Activated naive CD4-positive, alpha-beta T cell treated with Interleukin-2 at 50 U/mL for 16 hours (primary cell): Measurements from ENCODE around the gene FAHD2A.
"Not testable (repeated sequence)": the region's sequence is repeated elsewhere in the genome, so short reads cannot be mapped to it uniquely, and the experiment has no call there.

Source experiments
- DNase-seq: peaks from one replicate; pipeline ENCODE4 v3.0.0-alpha.2; 2020

FAHD2A gene, protein sequence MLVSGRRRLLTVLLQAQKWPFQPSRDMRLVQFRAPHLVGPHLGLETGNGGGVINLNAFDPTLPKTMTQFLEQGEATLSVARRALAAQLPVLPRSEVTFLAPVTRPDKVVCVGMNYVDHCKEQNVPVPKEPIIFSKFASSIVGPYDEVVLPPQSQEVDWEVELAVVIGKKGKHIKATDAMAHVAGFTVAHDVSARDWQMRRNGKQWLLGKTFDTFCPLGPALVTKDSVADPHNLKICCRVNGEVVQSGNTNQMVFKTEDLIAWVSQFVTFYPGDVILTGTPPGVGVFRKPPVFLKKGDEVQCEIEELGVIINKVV

DNA sequence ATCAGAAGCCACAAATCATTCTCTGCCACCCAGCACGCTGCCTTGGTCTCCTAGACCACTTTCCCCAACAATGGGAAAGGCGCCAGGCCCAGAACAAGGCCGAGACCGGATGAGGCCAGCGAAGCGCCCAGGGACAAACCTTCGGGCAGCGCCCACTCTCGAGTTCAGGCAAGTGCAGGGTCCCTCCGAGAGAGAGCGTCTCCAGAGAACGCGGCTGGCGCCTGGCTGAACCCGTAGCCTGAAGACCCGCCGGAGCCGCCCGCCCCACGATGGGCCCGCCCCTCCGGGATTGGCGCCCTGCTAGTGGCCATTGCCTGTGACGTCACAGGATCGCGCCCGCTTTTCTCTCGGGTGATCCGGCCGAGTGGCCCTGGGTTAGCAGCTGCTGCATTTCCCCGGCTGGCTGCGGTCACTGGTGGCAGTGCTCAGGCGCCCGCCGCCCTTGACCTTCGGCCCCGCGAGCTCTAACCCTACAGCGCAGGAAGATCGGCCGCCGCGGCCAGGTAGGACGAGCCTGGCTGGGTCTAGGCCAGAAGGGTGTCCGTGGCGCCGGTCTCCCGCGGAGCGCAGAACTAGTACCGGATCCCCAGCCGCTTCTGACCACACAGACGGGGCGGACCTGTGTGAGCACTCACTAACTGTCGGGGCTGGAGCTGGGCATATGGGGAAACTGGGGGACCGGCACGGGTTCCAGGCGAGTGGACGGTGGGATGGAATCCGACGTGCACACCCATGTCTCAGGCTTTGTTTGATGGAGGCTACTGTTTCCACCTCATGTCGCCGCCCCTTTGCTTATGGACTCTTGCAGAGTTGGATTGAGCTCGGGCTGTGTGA lies at the start of gene FAHD2A:
FAHD2A (plus strand) TSS at position 339 of the 834 bp plus-strand sequence. CDS start 2,851 bp downstream, outside the sequence.
- DNase-seq = peak; percentile 94

DNA sequence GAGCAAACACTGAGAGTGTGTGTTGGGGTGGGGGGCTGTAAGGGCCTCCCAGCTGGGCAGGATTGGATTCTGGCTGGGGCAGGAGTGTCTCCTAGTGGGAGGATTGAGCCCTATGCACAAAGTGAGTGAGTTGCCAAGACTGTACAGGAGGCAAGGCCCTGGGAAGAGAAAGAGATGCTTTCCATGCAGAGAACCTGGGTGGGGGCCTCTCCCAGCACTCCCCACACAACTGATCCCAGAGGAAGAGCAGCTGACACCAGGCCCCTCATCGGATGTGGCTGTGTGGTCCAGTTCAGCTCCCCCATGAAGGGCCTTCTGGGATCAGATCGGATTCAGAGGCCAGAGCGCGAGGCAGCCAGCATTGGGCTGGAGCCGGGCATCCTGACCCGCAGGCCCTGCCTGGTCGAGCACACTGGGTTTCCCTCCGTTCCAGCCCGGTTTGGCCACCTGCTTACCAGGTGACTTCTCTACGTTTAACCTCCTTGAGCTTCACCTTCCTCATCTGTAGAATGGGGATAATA lies 49.4 kb upstream of the FAHD2A start:
- DNase-seq = no peak

DNA sequence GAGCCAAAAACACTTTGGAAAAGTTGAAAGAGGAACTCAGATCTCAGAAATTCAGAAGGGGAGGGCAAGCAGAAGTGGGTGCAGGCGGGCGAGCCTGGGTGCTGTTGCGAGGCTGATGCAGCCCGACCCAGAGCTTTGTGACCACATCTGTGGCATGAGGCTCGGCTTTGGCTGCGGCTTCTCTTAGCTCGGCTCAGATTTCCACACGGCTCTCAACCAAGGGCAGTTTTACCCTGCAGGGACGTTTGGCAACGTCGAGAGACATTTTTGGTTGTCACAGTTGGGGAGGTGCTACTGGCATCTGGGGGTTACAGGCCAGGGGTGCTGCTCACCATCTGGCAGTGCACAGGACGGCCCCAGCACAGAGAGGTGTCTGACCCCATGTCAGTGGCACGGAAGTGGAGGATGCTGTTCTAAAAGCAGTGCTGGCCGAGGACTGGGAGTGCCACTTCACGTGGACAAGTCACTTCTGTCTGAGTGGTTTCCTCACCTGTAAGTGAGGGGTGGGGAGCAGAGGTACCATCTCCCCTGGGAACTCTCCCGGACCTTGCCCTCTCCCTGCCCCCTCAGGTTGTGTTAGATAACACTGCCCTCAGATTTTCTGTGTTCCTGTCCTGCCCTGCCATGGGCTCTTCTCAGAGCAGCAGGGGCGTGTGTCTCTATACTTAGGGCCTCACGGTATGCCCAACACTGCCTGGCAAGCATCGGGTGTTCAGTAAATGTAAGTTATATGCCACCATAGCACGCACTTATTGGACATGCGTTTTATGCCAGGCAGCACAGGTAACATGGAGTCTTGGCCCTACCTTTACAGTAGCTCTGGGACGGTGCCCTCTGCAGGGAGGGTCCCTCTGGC lies 48.7 kb upstream of the FAHD2A start:
- DNase-seq = no peak

DNA sequence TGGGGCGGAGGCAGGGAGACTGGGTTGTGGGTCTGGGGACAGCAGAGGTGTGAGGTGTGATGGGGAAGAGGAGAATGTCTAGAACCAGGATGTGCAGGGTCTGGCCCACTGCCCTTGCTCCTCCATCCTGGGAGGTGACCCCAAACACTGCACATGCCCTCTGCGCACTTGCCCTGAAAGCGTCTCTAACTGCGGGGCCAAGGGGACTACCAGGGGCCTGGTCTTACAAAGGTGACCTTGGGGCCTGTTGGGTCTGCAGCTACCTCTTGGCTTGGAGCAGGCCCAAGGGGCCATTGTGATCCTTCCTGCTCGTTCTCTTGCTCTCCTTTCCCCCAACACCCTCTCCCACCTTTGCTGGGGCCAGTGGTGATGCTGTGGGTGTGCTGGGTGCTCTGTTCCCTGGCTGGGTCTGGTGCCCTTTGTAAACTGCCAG lies 48.0 kb upstream of the FAHD2A start:
- no peak for DNase-seq

DNA sequence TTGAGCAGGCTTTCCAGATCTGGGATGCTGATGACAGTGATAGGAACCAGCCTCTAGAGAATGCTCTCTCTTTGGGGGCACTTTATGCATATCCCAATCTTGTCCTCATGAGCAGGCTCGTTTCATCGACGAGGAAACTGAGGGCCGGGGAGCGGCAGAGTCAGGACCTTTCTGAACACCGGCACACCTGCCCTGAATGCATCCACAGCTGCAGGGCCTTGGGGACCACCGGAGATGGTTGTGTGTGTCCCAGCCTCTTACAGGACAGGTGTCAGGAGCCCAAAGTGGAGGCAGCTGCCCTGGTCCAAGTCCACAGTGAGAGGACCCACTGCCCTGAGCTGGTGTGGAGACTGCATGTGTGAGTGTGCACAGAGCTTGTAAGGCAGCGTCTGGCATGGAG lies 47.6 kb upstream of the FAHD2A start:
- no peak for DNase-seq

DNA sequence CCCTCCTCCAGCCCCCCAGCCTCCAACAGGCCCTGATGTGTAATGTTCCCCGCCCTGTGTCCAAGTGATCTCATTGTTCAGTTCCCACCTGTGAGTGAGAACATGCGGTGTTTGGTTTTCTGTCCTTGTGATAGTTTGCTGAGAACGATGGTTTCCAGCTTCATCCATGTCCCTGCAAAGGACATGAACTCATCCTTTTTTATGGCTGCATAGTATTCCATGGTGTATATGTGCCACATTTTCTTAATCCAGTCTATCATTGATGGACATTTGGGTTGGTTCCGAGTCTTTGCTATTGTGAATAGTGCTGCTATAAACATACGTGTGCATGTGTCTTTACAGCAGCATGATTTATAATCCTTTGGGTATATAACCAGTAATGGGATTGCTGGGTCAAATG lies 47.0 kb upstream of the FAHD2A start:
- DNase-seq = not testable (repeated sequence)

DNA sequence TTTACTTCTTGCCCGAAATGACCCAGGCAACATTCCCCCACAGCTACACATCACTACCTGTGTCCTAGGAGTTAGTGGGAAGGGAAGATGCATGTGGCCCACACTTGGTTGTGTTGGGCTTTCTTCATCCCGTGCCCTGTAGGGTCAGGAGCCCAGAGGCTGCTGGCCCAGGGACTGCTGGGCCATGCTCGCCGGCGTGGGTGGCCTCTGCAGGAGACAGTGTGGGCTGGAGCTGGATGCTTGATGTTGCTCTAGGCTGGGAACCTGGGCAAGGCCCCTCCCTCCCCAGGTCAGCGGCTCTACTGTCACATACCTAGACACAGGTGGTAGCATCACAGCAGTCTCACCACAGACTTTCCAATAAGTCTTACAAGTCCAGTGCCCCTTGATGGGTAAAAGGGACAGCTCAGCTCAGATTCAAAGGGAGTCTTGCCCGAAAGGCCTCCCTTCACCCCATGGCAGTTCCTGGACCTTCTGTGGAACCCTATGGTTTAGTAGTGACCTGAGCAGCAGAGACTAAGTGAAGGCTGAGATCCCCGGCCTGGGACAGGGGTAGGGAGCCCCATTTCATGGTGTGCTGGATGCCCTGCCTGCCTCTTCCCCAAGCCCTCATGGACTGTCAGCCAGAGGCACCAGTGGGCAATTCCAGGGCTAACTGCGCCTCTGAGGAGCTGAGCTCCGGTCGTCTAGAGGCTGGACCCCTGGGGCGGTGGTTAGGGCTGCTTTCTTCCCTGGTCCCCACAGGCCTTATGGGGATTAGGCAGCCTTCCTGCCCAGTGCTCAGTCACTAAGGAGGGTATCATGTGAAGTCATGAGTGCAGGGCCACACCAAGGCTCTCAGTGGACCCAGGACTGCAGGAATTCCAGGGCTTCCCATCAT lies 45.4 kb upstream of the FAHD2A start:
- DNase-seq = no peak

DNA sequence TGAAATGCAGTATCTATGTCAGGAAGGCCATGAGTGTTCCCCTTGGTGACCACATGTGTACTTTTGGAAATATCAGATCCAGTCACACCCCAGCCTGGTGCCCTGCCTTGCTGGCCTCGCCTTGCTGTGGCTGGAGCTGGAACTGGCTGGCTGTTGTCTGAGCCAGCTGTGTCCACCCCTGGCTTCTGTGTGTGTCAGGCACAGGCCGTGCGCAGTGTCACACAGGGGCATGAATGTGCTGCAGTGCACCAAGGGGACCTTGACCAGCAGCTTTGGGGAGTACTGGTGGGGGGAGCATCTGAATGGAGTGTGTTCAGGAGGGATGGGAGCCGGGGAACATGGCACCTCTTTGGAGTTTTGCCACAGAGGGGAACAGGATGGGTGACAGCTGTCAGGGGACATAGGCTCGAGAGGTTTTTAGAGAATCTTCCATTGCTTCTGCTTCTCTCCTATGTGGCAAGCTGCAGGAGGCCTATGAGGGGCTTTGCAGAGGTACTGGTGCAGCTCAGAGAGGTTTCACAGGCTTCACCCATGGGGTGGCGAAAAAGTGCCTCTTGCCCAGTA lies 44.7 kb upstream of the FAHD2A start:
- DNase-seq = no peak

DNA sequence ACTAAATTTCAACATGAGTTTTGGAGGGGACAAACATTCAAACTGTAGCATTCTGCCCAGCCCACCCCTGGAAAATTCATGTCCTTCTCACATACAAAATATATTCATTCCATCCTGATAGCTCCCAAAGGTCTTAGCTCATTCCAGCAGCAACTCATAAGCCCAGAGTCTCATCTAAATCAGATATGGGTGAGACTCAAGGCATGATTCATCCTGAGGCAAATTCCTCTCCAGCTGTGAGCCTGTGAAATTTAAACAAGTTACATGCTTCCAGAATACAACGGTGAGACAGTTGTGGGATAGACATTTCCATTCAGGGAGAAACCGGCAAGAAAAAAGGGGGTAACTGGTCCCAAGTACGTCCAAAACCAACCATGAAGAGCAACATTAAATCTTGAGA lies 43.5 kb upstream of the FAHD2A start:
- no peak for DNase-seq

DNA sequence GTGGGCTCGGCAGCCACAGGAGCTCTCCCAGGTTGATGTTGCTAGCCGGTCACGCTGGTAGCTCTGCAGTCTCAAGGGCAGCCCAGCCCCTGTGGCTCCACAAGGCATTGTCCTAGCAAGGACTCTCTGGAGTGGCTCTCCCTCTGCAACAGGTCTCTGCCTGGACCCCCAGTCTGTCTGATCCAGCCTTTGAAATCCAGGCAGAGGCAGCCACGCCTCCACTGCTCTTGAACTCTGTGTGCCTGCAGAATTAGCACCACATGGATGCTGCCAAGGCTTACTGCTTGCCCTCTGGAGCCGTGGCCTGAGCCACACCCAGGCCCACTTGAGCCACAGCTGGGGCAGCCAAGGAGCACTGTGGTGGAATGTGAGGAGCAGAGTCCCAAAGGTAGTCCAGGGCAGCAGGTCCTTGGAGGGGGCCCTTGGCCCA lies 43.0 kb upstream of the FAHD2A start:
- DNase-seq = no peak

DNA sequence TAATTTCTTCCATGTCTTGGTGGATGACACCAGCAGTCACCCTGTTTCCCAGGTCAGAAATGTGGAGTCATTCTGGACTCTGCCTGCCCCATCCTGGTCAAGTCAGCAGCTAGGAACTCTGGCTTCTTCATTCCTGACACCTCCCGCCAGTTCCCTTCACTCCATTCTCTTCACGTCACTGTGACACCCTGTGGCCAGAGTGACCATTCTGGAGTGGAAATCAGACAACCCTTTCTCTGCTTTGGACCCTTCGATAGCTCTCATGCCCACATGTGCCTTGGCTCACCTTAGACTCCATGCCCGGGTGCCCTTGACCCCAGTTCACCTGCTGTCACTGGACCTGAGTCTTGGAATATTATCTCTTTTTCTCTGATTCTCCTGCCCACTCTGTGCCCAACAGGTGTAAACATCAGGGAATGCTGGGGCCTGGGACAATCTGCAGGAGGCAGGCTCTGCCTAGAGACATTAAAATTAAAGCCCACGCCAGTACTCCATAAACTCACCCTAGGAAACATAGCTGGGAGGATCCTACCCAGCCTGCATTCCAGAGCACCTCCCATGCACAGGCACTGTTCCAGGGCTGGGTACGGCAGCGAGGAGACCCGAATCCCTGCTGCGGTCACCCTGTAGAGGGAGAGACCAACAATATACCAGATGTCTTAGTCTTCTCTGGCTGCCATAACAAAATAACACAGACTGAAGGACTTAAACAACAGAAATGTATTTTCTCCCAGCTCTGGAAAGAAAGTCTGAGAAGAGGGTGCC lies 41.1 kb upstream of the FAHD2A start:
- no peak for DNase-seq

DNA sequence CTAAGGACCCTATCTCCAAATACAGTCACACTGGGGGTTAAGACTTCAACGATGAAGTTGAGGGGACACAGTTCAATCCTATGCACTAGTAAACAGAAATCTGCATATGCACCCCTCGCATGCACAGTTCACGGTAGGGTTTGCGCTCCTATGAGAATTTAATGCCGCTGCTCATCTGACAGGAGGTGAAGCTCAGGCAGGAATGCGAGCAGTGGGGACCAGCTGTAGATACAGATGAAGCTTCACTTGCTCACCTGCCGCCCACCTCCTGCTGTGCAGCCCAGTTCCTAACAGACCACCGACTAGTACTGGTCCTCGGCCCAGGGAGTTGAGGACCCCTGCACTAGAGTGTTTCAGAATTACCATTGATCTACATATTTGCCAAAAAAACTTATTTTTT lies 40.0 kb upstream of the FAHD2A start:
- no peak for DNase-seq

DNA sequence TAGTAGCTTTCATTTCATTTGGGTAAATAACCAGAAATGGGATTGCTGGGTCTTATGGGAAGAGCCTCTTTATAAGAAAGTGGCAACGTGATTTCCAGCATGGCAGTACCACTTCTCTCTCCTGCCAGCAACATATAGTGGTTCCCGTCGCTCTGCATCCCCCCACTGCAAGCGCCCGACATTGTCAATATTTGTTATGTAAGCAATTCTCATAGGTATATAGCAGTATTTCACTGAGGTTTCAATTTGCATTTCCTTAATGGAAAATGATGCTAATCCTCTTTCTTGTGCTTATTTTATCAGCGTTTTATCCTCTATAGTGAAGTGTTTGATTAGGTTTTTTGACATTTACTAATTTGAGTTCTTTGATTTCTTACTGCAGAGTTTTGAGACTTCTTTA lies 36.0 kb upstream of the FAHD2A start:
- no peak for DNase-seq

DNA sequence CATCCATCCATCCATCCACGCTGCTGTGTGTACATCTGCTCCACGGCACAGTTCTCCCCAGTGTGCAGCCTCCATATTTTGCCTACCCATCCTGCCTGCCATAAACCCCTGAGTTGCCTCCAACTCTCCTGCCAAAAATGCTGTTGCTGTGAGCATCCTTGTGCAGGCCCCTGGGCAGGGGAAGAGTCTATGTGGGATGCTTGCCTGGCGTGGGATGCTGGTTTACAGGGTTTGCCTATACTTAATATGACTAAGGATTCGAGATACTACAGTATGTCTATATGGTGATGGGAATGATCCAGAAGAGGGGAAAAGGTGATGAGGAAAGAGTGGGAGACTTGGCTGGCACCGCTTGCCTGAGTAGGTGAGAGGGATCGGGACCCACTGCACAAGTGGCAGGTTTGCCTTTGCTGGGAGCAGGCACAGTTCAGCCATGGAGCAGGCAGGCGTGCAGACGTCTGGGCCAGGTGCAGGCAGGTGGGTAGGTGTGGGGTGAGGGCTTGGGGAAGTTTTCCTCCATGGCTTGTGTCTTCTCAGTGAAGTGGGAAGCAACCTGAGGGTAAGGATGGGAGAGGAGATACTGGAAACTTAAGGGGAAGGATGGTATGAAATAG lies 30.2 kb upstream of the FAHD2A start:
- no peak for DNase-seq

DNA sequence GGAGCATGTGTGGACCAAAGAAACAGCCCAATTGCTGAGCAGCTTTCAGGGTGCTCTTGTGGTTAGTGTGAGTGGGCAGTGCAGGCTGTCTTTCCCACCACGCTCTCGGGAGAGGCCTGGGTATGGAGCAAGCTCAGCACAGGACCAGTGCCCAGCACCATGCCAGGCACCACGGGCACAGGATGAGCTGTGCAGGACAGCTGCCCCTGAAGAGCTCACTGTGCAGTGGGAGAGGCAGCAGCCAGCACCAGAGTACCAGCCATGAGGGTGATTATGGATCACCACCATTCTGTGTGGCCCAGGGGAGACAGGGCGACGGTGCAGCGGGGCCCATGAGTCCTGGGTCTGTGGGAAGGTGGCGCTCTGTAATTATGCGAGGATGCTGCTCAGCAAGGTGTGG lies 29.7 kb upstream of the FAHD2A start:
- no peak for DNase-seq

DNA sequence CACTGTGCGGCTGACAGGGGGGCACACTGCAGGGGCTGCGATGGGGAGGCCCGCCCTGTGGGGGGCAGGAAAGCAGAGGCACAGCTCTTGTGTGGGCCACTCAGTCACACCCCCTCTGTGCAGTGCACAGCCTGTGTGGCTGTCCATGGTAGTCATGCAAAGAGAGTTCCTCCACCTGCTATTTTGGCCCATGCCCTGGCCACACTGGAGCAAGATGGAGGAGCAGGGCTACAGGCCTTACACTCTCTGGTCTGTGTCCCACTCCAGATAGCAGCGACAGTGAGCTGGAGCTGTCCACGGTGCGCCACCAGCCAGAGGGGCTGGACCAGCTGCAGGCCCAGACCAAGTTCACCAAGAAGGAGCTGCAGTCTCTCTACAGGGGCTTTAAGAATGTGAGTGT lies 28.5 kb upstream of the FAHD2A start:
- DNase-seq = no peak

DNA sequence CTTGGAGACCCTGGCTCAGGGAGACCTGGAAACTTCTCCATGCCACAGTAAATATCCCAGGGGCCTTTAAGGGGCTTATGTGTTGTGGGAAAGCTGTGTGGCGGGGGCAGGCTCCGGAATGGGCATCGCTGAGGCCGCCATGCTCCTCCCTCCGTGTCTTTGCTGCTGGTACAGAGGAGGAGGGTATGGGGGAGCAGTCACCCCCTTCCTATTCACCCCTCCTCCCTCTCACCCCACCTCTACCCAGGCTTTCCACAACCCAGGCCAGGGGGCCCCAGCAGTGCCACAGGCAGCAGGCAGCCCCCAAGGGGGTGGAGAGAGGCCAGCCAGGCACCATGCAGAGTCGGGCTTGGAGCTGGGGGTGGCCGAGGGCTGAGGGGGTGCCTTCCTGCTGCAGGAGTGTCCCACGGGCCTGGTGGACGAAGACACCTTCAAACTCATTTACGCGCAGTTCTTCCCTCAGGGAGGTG lies 28.0 kb upstream of the FAHD2A start:
- DNase-seq = no peak

DNA sequence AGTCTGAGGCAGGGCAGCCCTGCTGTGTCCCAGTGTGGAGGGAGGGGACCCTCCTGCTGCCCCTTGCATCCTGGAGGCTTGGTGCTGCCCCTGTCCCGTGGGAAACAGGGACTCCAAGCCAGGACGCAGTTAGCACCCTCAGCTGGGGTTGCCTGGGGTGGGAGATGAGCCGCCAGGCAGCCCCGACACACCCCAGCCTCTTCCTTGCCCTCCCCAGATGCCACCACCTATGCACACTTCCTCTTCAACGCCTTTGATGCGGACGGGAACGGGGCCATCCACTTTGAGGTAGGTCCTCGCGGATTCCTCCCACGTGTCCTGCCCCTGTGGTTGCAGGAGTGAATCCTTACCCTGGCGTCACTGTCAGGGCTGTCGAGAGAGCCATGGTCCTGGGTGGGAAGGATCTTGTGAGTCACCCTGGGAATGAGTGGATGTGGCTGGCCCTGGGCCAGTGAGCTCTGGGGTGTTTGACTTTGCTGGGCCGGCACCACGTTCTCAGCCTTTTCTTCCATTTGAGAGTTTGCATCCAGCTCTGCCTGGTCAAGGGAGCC lies 27.5 kb upstream of the FAHD2A start:
- no peak for DNase-seq

DNA sequence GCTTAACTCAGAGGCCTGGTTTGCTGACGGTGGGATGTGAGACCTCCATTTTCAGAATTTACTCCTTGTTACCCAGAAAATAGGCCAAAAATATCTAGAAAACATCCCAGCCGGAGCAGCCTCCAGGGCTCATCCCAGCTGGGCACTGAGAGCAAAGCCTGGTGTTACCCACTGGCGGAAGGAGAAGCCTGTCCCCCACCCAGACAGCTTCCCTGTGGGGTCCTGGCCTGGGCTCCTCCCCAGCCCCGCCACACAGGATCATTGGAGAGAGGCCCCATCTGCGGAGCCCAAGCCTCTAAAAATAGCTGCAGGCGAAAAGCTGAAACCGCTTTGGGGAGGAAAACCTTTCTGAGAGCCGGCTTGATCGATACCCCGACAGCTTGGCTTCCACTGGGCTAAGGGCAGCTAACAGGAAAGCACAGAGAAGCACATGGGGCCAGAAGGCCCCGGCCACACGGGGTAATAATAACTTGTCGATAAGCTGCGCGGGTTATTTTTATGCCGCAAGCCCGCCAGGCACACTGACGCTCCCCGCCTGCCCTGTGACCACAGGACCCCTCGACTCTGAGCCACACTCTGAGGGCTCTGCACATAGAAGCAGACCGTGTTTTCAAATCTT lies 26.9 kb upstream of the FAHD2A start:
- DNase-seq = no peak
